OCI-LY1 (cell line): Measurements from ENCODE around the gene DRAP1.

Source experiments
- CTCF ChIP-seq: fragments of 200-600 bp; sonication (generic), shearing (Covaris generic); IDR thresholded peaks from 2 replicates; pipeline ENCODE4 v1.5.1; 2017; ENCODE audit warnings: mild to moderate bottlenecking, antibody characterized with exemption, low read length, moderate library complexity, mixed read lengths
- EZH2 ChIP-seq: fragments of 200-600 bp; sonication (generic), shearing (Covaris generic); IDR thresholded peaks from 2 replicates; pipeline ENCODE4 v1.8.0; 2017; ENCODE audit warnings: borderline replicate concordance, mixed run types, mild to moderate bottlenecking, antibody characterized with exemption, low read length, moderate library complexity, mixed read lengths

DNA sequence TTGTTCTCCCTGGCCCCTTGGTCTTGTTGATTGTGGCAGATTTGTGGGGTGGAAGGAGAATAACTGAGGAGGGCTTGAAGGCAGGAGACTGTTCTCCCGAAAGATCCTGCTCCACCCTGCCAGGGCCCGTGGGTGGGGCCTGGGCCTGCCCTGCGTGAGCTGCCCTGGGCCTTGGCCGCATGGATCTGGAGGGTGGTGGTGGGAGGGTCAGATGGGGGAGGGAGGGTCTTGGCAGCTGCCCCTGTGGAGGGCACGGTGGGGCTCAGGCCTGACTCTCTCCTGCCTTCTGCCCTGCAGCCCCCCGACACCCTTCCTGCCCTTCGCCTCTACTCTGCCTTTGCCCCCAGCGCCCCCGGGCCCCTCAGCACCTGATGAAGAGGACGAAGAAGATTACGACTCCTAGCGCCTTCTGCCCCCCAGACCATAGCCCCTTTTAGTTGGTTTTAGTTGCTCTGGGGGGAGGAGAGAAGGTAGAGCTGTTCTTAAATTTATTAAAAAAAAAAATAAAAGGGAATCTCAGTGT is 1.9 kb downstream of the DRAP1 start:
- no peak for TF ChIP-seq CTCF
- no peak for TF ChIP-seq EZH2
